SIG-M5 treated with dmso at 0.1 percent for 504 hours (cell line): Measurements from ENCODE around the gene FUT2.

Source experiments
- DNase-seq: peaks from one replicate; lab custom pipeline; 2025; ENCODE audit not compliant: unreplicated experiment; lab: John Stamatoyannopoulos, UW

FUT2 gene

GRCh38 chr19:48724796-48725753 lies 29.3 kb downstream of the FUT2 start:
- peak; percentile 88 for DNase-seq

GRCh38 chr19:48726556-48726955 lies 30.8 kb downstream of the FUT2 start:
- DNase-seq, result peak; percentile 84

- no peak for DNase-seq
Measured at GRCh38 chr19:48728911-48729664, 33.3 kb downstream of the FUT2 start.

GRCh38 chr19:48731452-48731851 lies 35.7 kb downstream of the FUT2 start:
- DNase-seq, result no peak

- DNase-seq, result no peak
Measured at GRCh38 chr19:48734625-48735024, 38.9 kb downstream of the FUT2 start.

- DNase-seq, result no peak
Measured at GRCh38 chr19:48735031-48735615, 39.4 kb downstream of the FUT2 start.

- DNase-seq, result no peak
Measured at GRCh38 chr19:48737360-48737998, 41.7 kb downstream of the FUT2 start.

GRCh38 chr19:48738557-48739403 lies 43.0 kb downstream of the FUT2 start:
- peak; percentile 76 for DNase-seq

- no peak for DNase-seq
Measured at GRCh38 chr19:48739404-48740163, 43.8 kb downstream of the FUT2 start.

- DNase-seq, result no peak
Measured at GRCh38 chr19:48740164-48740972, 44.6 kb downstream of the FUT2 start, which contains the start of gene RASIP1. Gene RASIP1, minus strand, starts transcription at chr19:48740610. Its CDS starts 328 bp downstream, at chr19:48740282.

GRCh38 chr19:48741129-48741999 lies 45.6 kb downstream of the FUT2 start:
- no peak for DNase-seq

- DNase-seq, result no peak
Measured at GRCh38 chr19:48742096-48742495, 46.3 kb downstream of the FUT2 start.

- DNase-seq, result peak; percentile 20
Measured at GRCh38 chr19:48745208-48745995, 49.6 kb downstream of the FUT2 start.

GRCh38 chr19:48746110-48746509 lies 50.3 kb downstream of the FUT2 start:
- DNase-seq, result no peak

GRCh38 chr19:48746738-48747575 lies 51.2 kb downstream of the FUT2 start, which contains the start of gene IZUMO1:
Gene IZUMO1, minus strand, starts transcription at chr19:48746909. Its CDS starts 1,050 bp downstream, at chr19:48745859.
- peak; percentile 28 for DNase-seq
